B cell (primary cell): ENCODE measurements around the gene SYNPR. TPM values are rescaled to one million over a fixed set of nuclear protein-coding genes. Genes with fewer than 3 reads are reported as not detected.

ENCODE experiments used
- ATAC-seq: fragments of 200-7000 bp; cut with Tn5 transposase; one replicate; pipeline ENCODE4 v1.10.0; 2021; ENCODE audit warnings: low read depth, mild to moderate bottlenecking, moderate number of reproducible peaks, moderate library complexity
- CTCF ChIA-PET: fragments of 350-600 bp; sonication (Branson Sonifier 250); formaldehyde crosslinking; loops from one replicate; lab custom pipeline; 2021; ENCODE audit warnings: antibody characterized with exemption, inconsistent platforms; lab: Charles Lee
- POLR2A ChIA-PET: fragments of 350-600 bp; sonication (Branson Sonifier 250); formaldehyde crosslinking; loops from one replicate; lab custom pipeline; 2021; ENCODE audit warnings: antibody characterized with exemption; lab: Charles Lee
- DNase-seq: peaks from one replicate; pipeline ENCODE4 v3.0.0; 2013
- H2AFZ ChIP-seq: 2 replicates; pipeline ENCODE4 v1.6.1; 2012; ENCODE audit warnings: mild to moderate bottlenecking, low read depth, low read length; ENCODE audit not compliant: insufficient read depth, poor library complexity, severe bottlenecking
- H3K27ac ChIP-seq, 2 donors: 1 replicate in 1 of 2; 2 replicates in 1 of 2; pipeline ENCODE4 v1.5.1; 2012 to 2013; ENCODE audit warnings: low read length in 2 of 2, mild to moderate bottlenecking in 2 of 2, moderate library complexity in 1 of 2
- H3K27me3 ChIP-seq, 4 experiments: fragments of 200-600 bp in 1 of 4; sonication (generic) in 1 of 4; replicated peaks in 1 of 4; 1 replicate in 2 of 4; 2 replicates in 2 of 4; pipeline versions ENCODE4 v1.6.1 to v1.7.0; 2013 to 2016; ENCODE audit warnings: low read length in 3 of 4, mild to moderate bottlenecking in 2 of 4, mixed read lengths in 1 of 4, moderate library complexity in 1 of 4; ENCODE audit not compliant: insufficient read depth in 4 of 4, control insufficient read depth in 3 of 4; ENCODE audit errors: control extremely low read depth in 1 of 4
- H3K36me3 ChIP-seq, 2 experiments: replicated peaks in 1 of 2; 1 replicate in 1 of 2; 2 replicates in 1 of 2; pipeline versions ENCODE4 v1.6.1 to v1.7.1; 2013; ENCODE audit warnings: low read length in 1 of 2; ENCODE audit not compliant: insufficient read depth in 2 of 2, control insufficient read depth in 1 of 2; ENCODE audit errors: control extremely low read depth in 1 of 2, extremely low read depth in 1 of 2
- H3K4me1 ChIP-seq, 2 donors: fragments of 200-600 bp in 1 of 2; sonication (generic) in 1 of 2; 1 replicate in 1 of 2; 2 replicates in 1 of 2; pipeline versions ENCODE4 v1.5.1 to v1.6.1; 2013 to 2017; ENCODE audit warnings: low read length in 2 of 2; ENCODE audit not compliant: control insufficient read depth in 2 of 2, insufficient read depth in 2 of 2
- H3K4me2 ChIP-seq: replicated peaks from 2 replicates; pipeline ENCODE3; 2012; ENCODE audit warnings: mild to moderate bottlenecking, low read depth, low read length; ENCODE audit not compliant: poor library complexity, severe bottlenecking
- H3K4me3 ChIP-seq, 5 experiments: fragments of 200-600 bp in 1 of 5; sonication (generic) in 1 of 5; 1 replicate in 3 of 5; 2 replicates in 2 of 5; pipeline versions ENCODE4 v1.5.1 to v1.7.0; 2011 to 2016; ENCODE audit warnings: low read length in 4 of 5, mild to moderate bottlenecking in 4 of 5, low read depth in 2 of 5, control low read depth in 1 of 5, moderate library complexity in 1 of 5; ENCODE audit not compliant: insufficient read depth in 1 of 5; ENCODE audit errors: control extremely low read depth in 1 of 5, extremely low read depth in 1 of 5
- H3K79me2 ChIP-seq: fragments of 200-600 bp; sonication (generic); one replicate; pipeline ENCODE4 v1.6.0; 2016; ENCODE audit warnings: low read length; ENCODE audit not compliant: control insufficient read depth, insufficient read depth
- H3K9ac ChIP-seq: fragments of 200-600 bp; sonication (generic); 2 replicates; pipeline ENCODE4 v1.6.1; 2017; ENCODE audit warnings: mild to moderate bottlenecking, low read length, moderate library complexity
- H3K9me3 ChIP-seq, 3 donors: one replicate each; pipeline versions ENCODE4 v1.6.1 to v1.7.1; 2013; ENCODE audit warnings: low read length in 2 of 3; ENCODE audit not compliant: control insufficient read depth in 2 of 3, insufficient read depth in 1 of 3; ENCODE audit errors: control extremely low read depth in 1 of 3
- H4K20me1 ChIP-seq: 2 replicates; pipeline ENCODE4 v1.6.0; 2012; ENCODE audit warnings: mild to moderate bottlenecking, low read length; ENCODE audit not compliant: insufficient read depth, control insufficient read depth, poor library complexity, severe bottlenecking
- H3K27ac Mint-ChIP-seq: one replicate; pipeline ENCODE4 v1.8.0; 2021; ENCODE audit warnings: mixed read lengths
- H3K27me3 Mint-ChIP-seq: one replicate; pipeline ENCODE4 v1.8.0; 2021; ENCODE audit warnings: mixed read lengths
- H3K4me1 Mint-ChIP-seq: one replicate; pipeline ENCODE4 v1.8.0; 2021; ENCODE audit warnings: mixed read lengths
- H3K4me3 Mint-ChIP-seq: one replicate; pipeline ENCODE4 v1.8.0; 2021; ENCODE audit warnings: mixed read lengths
- H3K9me3 Mint-ChIP-seq: one replicate; pipeline ENCODE4 v1.8.0; 2022; ENCODE audit warnings: mixed read lengths; ENCODE audit not compliant: insufficient read depth
- EZH2 ChIP-seq: IDR thresholded peaks from 2 replicates; pipeline ENCODE4 v1.6.1; 2012; ENCODE audit warnings: borderline replicate concordance, low read depth, mild to moderate bottlenecking, moderate library complexity, low read length; ENCODE audit not compliant: insufficient read depth, poor library complexity, severe bottlenecking
- WGBS: methylation state at CpG from one replicate; pipeline ENCODE4 v1.1.5; 2013; ENCODE audit warnings: missing lambda C conversion rate; ENCODE audit not compliant: insufficient coverage; 5-methylcytosine and 5-hydroxymethylcytosine counted together
- intact Hi-C: fragments of 100-400 bp; cut with micrococcal nuclease; formaldehyde crosslinking; loops from one replicate; pipeline ENCODE4 v1.10.0; 2022
- polyA plus RNA-seq: library from polyadenylated mRNA; depleted of rRNA; stranded (reverse); fragments of >200 nt; gene quantifications from 2 replicates; pipeline ENCODE4 v1.2.3, GENCODE V29; 2012
- total RNA-seq, 2 donors: library from RNA; stranded (reverse); fragments of 120-200 nt in 1 of 2; gene quantifications; 1 replicate in 1 of 2; 2 replicates in 1 of 2; pipeline versions ENCODE4 v1.2.3 to v1.2.4, GENCODE V29; 2013 to 2022
- TF ChIP-seq, protein P1 (sequence below): fragments of 200-600 bp; IDR thresholded peaks from one replicate; pipeline ENCODE4 v1.8.0; 2022; ENCODE audit warnings: antibody characterized with exemption, mild to moderate bottlenecking

SYNPR gene
- total and polyA plus RNA-seq, 2 donors (not counting 1 experiment from before 2014, with no cell fraction given), result not detected

DNA sequence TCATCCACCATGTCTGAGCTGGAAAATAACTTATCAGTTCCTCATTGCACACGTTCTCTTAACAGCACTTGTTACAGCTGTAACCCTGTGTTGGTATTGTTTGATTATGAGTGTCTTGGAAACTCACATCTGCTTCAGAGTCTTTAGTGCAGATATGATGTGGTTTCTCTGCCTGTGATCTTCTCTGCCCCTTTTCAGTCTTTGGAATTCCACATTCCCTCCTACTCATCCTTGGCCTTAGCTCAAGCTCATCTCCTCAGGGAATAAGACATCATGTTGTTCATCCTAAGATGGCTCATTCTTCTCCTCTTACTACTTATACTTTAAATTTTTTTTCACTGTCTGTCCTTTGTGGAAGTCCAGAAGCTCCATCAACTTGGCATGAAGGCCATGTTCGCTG lies 77.7 kb downstream of the SYNPR start:
- ChIA-PET POLR2A (no interaction called here), CTCF (no interaction called here)
- no peak overlapping the region for H3K9ac ChIP-seq
- peaks cover 18% of the 10 kb centered on the region for H3K27me3 Mint-ChIP-seq
- DNase-seq, result no peak
- H2AFZ ChIP-seq, result no peak overlapping the region
- H4K20me1 ChIP-seq, result no peaks in the 10 kb centered on the region
- no peaks in the 10 kb centered on the region for H3K4me1 Mint-ChIP-seq
- intact Hi-C loops, result no loop called here
- no peaks in the 10 kb centered on the region for H3K36me3 ChIP-seq
- H3K27ac Mint-ChIP-seq, result no peak overlapping the region
- H3K4me2 ChIP-seq, result no peak overlapping the region
- H3K4me3 ChIP-seq, result no peak overlapping the region
- H3K4me3 Mint-ChIP-seq, result no peak overlapping the region
- H3K27ac ChIP-seq, result no peak overlapping the region
- no CpG with 5 or more reads among the region's 2 CpGs for WGBS
- TF ChIP-seq, protein P1, sequence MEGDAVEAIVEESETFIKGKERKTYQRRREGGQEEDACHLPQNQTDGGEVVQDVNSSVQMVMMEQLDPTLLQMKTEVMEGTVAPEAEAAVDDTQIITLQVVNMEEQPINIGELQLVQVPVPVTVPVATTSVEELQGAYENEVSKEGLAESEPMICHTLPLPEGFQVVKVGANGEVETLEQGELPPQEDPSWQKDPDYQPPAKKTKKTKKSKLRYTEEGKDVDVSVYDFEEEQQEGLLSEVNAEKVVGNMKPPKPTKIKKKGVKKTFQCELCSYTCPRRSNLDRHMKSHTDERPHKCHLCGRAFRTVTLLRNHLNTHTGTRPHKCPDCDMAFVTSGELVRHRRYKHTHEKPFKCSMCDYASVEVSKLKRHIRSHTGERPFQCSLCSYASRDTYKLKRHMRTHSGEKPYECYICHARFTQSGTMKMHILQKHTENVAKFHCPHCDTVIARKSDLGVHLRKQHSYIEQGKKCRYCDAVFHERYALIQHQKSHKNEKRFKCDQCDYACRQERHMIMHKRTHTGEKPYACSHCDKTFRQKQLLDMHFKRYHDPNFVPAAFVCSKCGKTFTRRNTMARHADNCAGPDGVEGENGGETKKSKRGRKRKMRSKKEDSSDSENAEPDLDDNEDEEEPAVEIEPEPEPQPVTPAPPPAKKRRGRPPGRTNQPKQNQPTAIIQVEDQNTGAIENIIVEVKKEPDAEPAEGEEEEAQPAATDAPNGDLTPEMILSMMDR, result no peak
- no peak for TF ChIP-seq EZH2
- no peaks in the 10 kb centered on the region for H3K79me2 ChIP-seq
- no peak for ATAC-seq
- no peaks in the 10 kb centered on the region for H3K27me3 ChIP-seq
- no peaks in the 10 kb centered on the region for H3K9me3 ChIP-seq
- no peaks in the 10 kb centered on the region for H3K4me1 ChIP-seq
- H3K9me3 Mint-ChIP-seq, result no peaks in the 10 kb centered on the region

DNA sequence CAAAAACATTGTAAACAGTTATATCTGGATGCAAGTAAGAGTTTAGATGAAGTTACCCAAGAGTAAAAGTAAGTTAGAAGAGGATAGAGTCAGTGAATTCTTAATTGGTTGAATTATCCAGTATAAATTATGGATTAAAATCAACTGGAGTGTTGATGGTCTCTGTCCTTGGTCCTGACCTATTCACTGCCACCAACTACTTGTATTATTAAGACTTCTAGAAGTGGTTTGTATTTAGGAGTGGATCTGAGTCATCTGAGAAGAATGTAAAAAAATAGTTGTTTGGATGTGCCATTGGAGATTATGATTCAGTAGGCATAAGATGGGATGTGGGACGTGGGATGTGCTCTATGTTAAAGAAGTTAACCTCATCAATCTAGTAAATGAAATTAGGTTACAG lies 86.4 kb downstream of the SYNPR start:
- no peaks in the 10 kb centered on the region for H3K79me2 ChIP-seq
- no peak overlapping the region for H3K4me3 ChIP-seq
- H3K4me2 ChIP-seq, result no peak overlapping the region
- H3K27ac ChIP-seq, result no peak overlapping the region
- no peak overlapping the region for H3K27ac Mint-ChIP-seq
- H4K20me1 ChIP-seq, result no peaks in the 10 kb centered on the region
- no peaks in the 10 kb centered on the region for H3K36me3 ChIP-seq
- H2AFZ ChIP-seq, result no peak overlapping the region
- no peaks in the 10 kb centered on the region for H3K27me3 Mint-ChIP-seq
- H3K9ac ChIP-seq, result no peak overlapping the region
- H3K9me3 Mint-ChIP-seq, result no peaks in the 10 kb centered on the region
- no peak for ATAC-seq
- ChIA-PET CTCF (no interaction called here), POLR2A (no interaction called here)
- TF ChIP-seq EZH2, result no peak
- TF ChIP-seq, protein P1, result no peak
- no CpG with 5 or more reads among the region's 1 CpG for WGBS
- H3K27me3 ChIP-seq, result no peaks in the 10 kb centered on the region
- no peaks in the 10 kb centered on the region for H3K9me3 ChIP-seq
- intact Hi-C loops, result no loop called here
- no peak overlapping the region for H3K4me3 Mint-ChIP-seq
- H3K4me1 ChIP-seq, result no peaks in the 10 kb centered on the region
- H3K4me1 Mint-ChIP-seq, result no peaks in the 10 kb centered on the region
- DNase-seq, result no peak
